Measurements from ENCODE around the gene FANCG.

Gene FANCG

GRCh38 chr9:35057271-35057620, 22.5 kb downstream of the FANCG start:
- DNase-seq = no peak

DNA sequence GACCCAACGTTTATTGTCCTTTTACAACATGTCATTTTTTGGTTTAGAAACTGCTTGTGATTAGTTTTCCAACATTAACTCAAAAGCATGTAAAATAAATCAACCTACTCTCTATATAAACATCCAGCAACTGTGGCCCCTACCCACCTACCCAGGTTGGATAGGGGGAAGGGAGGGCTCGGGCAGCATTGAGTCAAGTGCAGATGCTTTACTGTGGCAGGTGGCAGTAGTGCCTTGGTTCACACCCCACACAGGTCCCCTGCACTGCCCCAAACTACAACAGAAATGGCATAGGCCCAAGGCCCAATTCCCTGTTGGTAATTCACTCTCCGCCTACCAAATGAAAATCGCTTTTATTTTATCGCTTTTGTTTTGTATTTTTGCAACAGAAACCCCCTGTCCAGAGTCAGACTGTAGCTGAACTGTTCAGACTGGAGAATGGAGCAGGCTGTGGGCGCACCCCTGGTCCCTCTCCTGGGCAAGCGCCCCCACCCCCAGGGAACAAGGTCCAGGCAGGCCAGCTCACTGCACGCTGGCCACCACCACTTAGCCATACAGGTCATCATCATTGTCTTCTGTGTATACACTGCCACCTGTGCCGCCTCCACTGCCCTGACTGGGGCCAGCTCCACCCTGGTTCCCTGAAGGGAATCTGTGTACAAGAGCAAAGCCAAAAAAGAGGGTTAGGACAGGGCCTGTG, 23.0 kb downstream of the FANCG start:
- DNase-seq = no peak

GRCh38 chr9:35054871-35055644, 24.7 kb downstream of the FANCG start:
- DNase-seq = no peak

DNA sequence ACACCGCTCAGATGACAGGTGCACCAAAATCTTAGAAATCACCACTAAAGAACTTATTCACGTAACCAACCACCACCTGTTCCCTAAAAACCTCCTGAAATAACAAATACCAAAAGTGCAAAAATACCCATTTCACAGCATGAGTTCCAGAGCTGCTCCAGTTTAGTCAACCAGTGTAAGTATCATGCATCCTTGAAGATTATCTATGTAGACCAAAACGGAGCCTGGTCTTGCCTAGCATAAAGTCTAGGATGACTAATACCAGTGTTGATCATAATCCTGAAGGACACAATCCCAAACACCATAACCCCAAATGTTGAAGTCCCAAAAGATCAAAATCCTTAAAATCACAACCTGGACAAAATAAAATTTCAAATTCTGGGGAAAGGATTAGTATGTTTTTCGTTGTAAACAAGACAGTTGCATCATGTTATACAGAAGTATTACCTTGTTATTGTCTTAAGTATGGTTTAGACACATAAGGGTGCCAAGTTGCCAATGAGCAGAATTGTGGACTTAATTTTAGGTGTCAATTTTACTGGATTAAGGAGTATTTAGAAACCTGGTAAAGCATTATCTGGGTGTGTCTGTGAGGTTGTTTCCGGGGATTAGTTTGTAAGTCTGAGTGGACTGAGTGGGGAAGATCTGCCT, 25.4 kb downstream of the FANCG start:
- DNase-seq = no peak

DNA sequence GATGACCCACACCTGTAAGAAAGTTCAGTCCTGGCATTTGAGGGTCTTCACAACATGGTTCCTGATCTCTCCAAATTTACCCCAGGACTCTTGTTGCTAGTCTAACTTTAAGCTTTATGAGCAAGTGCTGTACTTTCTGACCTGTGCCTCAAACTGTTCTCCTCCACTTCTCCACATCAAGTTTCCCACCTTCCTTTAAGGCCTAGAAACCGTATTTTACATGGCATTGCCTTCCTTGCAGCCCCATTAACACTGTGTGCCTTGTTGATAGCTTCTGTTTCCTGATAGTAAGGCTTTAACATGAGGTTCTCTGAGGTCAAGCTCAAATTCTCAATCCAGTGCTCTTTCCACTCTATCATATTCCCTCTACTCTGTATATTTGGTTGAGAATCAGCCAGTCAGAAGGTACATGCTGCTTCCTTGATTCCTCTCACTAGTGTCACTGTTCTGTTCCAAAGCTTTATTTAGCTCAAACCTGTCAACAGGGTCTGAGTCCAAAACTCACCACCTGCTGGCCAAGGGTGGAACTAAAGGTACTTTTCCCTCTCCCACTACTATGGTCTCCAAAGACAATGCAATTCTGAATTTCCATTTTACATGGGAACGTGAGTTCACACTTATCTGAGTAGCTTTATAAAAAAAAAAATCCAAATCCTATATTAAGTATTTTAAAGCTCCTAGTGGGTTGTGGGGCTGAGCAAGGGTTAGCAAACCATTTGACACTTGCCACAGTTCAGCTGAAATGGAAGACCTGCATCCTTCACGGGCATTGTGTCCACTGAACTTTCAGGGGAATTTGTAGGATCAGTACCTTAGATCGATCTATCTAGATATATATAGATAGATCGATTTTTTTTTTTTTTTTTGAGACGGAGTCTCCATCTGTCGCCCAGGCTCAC, 28.4 kb downstream of the FANCG start:
- peak; percentile 51 to 64 for DNase-seq

DNA sequence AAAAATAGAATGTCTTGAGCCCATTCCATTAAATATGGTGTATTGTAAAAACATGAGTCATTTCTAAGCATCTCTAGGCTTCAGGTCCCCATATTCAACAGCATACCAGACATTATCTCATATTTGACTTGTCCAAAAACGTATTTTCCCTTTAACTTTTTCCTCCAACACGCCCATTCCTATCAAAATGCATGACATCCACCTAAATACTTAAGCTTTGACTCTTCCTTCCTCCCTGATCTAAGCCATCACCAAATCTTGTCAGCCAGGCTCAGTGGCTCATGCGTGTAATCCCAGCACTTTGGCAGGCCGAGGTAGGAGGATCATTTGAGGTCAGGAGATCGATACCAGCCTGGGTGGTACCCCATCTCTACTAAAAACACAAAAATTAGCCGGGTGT, 31.2 kb downstream of the FANCG start:
- no peak for DNase-seq

GRCh38 chr9:35044071-35044470, 35.7 kb downstream of the FANCG start:
- DNase-seq = no peak

DNA sequence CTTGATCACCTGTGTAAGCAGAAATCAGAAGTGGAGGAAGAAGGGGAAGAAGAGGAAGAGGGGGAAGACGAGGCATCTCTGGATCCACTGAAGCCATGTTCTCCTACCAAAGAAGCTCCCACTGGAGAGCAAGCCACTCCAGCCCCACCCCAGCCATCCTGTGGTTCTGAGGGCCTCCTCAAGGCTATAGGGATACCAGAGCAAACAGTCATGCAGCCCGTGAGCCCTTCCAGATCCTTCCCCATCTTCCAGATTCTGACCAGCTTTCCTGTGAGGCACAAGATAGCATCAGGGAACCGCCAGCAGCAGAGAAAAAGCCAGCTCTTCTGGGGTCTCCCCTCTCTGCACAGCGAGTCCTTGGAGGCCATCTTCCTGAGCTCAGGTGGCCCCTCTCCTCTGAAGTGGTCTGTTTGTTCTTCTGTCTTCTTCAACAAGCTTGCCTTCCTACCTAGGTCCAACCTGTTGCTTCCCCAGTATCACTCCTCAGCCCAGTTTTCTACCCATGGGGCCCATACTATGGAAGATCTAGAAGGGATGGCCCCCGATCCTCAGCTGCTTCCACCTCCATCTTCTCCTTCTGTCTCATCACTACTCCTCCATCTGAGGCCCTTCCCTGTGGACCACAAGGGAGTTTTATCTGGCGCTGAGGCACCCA, 36.7 kb downstream of the FANCG start:
- no peak for DNase-seq

GRCh38 chr9:35042081-35042604, 37.6 kb downstream of the FANCG start:
- DNase-seq = no peak

- no peak for DNase-seq
Observed at GRCh38 chr9:35035851-35036701, 43.7 kb downstream of the FANCG start.

DNA sequence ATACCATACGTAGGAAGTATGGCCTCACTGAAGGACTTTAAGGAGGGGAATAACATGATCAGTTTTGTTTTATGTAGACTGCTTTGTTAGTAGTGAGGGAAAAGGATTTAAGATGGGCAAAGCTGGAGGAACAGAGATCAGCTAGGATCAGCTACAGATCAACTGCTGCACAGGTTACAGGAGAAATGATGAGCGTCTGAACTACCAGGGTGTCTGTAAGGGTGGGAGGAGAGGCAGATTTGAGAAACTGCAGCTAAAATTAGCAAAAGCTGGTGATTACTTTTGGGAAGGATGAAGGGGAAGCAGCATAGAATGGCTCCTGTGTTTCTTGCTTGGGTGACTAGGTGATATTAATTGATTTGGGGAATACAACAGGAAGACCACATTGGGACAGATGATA, 46.6 kb downstream of the FANCG start:
- DNase-seq = no peak

- DNase-seq = no peak
Observed at GRCh38 chr9:35029852-35030251, 49.9 kb downstream of the FANCG start.

GRCh38 chr9:35029241-35029640, 50.5 kb downstream of the FANCG start:
- no peak for DNase-seq

GRCh38 chr9:35028341-35028740, 51.4 kb downstream of the FANCG start:
- DNase-seq = no peak

DNA sequence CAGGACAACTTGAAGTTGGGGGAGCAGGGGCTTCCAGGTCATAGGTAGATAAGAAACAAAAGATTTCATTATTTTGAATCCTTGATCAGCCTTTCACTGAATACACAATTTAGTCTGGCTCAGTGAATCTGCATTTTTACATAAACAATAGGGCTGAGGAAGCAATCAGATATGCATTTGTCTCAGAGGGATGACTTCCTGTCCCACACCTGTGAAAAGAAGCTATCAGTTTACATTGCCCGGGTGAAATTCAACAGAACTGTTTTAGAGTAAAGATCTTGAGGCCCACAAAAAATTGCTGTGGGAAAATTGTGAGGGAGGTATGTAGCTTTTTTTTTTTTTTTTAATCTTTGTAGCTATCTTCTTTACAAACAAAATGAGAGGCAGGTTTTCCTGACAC, 51.9 kb downstream of the FANCG start:
- peak in 1 of 2 experiments; percentile 33 for DNase-seq

DNA sequence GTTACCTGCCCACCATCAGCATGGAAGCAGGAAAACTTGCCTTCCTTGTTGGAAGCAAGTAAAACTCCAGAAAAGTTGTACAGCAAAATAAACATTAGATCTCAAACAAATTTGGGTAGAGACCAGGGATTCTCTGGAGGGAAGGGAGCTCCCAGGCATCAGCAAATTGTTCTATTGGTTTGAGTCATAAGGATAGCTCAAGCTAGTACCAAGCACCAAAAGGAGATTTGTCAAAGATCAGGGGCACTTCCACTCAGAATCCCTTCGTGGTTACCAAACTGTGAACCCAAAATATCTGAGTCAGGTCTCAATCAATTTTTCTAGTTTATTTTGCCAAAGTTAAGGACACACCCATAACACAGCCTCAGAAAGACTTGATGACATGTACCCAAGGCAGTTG, 52.4 kb downstream of the FANCG start:
- no peak for DNase-seq

- no peak for DNase-seq
Observed at GRCh38 chr9:35026671-35027070, 53.1 kb downstream of the FANCG start.

All from NCI-H2081 (cell line).